LNCaP clone FGC (cell line): ENCODE measurements around the gene TFPI.
"Not testable (repeated sequence)": the region's sequence is repeated elsewhere in the genome, so short reads cannot be mapped to it uniquely, and the experiment has no call there.

Source experiments
- DNase-seq: peaks from one replicate; pipeline ENCODE4 v3.0.0-alpha.2; 2011; ENCODE audit warnings: low read depth
- H3K4me3 ChIP-seq: 2 replicates; pipeline ENCODE4 v1.5.1; 2011; ENCODE audit warnings: mild to moderate bottlenecking, low read depth, low read length, control low read depth
- CTCF ChIP-seq: IDR thresholded peaks from 2 replicates; pipeline ENCODE4 v1.5.1; 2012; ENCODE audit warnings: mild to moderate bottlenecking; ENCODE audit not compliant: control insufficient read depth, insufficient read depth; ENCODE audit errors: extremely low read depth

Gene TFPI

GRCh38 chr2:187519419-187520120 is 34.7 kb downstream of the TFPI start:
- H3K4me3 ChIP-seq = no peak overlapping the region
- TF ChIP-seq CTCF = no peak

GRCh38 chr2:187517750-187518361 is 36.4 kb downstream of the TFPI start:
- not testable (repeated sequence) for H3K4me3 ChIP-seq, DNase-seq

More at GRCh38 chr2:187519419-187520120, 34.7 kb downstream of the TFPI start:
- no peak for DNase-seq

GRCh38 chr2:187516630-187517510 is 37.4 kb downstream of the TFPI start:
- not testable (repeated sequence) for H3K4me3 ChIP-seq, DNase-seq

- no peak for TF ChIP-seq CTCF
- no peak overlapping the region for H3K4me3 ChIP-seq
- DNase-seq = no peak
Observed at GRCh38 chr2:187514930-187515329, 39.3 kb downstream of the TFPI start.

- not testable (repeated sequence) for DNase-seq, H3K4me3 ChIP-seq
Observed at GRCh38 chr2:187514235-187514829, 39.9 kb downstream of the TFPI start.

GRCh38 chr2:187513460-187514234 is 40.6 kb downstream of the TFPI start:
- not testable (repeated sequence) for H3K4me3 ChIP-seq, DNase-seq

GRCh38 chr2:187511356-187512315 is 42.6 kb downstream of the TFPI start:
- DNase-seq = no peak
- no peak for TF ChIP-seq CTCF
- H3K4me3 ChIP-seq = no peak overlapping the region

- DNase-seq = not testable (repeated sequence)
Observed at GRCh38 chr2:187510419-187511355, 43.5 kb downstream of the TFPI start.

More at GRCh38 chr2:187510419-187511355, 43.5 kb downstream of the TFPI start:
- not testable (repeated sequence) for H3K4me3 ChIP-seq
